Osteoblast (primary cell): Measurements from ENCODE around the gene OPCML. TPM values are rescaled to one million over a fixed set of nuclear protein-coding genes. Genes with fewer than 3 reads are reported as not detected.

Source experiments
- DNase-seq: peaks from one replicate; pipeline ENCODE4 v3.0.0; 2011; ENCODE audit warnings: low spot score, mixed read lengths; ENCODE audit not compliant: insufficient read length; ENCODE audit errors: missing footprints
- H2AFZ ChIP-seq: 2 replicates; pipeline ENCODE4 v1.6.0; 2011; ENCODE audit warnings: mild to moderate bottlenecking, low read length
- H3K27ac ChIP-seq: 2 replicates; pipeline ENCODE4 v1.5.1; 2011; ENCODE audit warnings: mild to moderate bottlenecking, low read depth, low read length, moderate library complexity
- H3K27me3 ChIP-seq: 2 replicates; pipeline ENCODE4 v1.6.0; 2012; ENCODE audit warnings: mild to moderate bottlenecking, control low read depth, inconsistent platforms, low read length, moderate library complexity; ENCODE audit not compliant: insufficient read depth
- H3K36me3 ChIP-seq: 2 replicates; pipeline ENCODE4 v1.5.1; 2011; ENCODE audit warnings: mild to moderate bottlenecking, low read length, control low read depth, moderate library complexity; ENCODE audit not compliant: insufficient read depth
- H3K4me1 ChIP-seq: 2 replicates; pipeline ENCODE4 v1.5.1; 2011; ENCODE audit warnings: mild to moderate bottlenecking, low read length, control low read depth, moderate library complexity; ENCODE audit not compliant: insufficient read depth
- H3K4me2 ChIP-seq: 2 replicates; pipeline ENCODE4 v1.6.0; 2011; ENCODE audit warnings: mild to moderate bottlenecking, low read length; ENCODE audit not compliant: insufficient read depth
- H3K4me3 ChIP-seq: fragments of 200-600 bp; sonication (generic); 3 replicates; pipeline ENCODE4 v1.5.1; 2012; ENCODE audit warnings: mild to moderate bottlenecking, low read length, inconsistent platforms; ENCODE audit not compliant: insufficient read depth
- H3K79me2 ChIP-seq: 2 replicates; pipeline ENCODE4 v1.6.0; 2012; ENCODE audit warnings: mild to moderate bottlenecking, low read length, control low read depth, inconsistent platforms; ENCODE audit not compliant: insufficient read depth
- H3K9me3 ChIP-seq: 2 replicates; pipeline ENCODE4 v1.5.1; 2011; ENCODE audit warnings: low read depth, low read length, control low read depth
- H4K20me1 ChIP-seq: 2 replicates; pipeline ENCODE4 v1.6.0; 2012; ENCODE audit warnings: mild to moderate bottlenecking, low read length, control low read depth; ENCODE audit not compliant: insufficient read depth
- CTCF ChIP-seq: IDR thresholded peaks from 2 replicates; pipeline ENCODE4 v1.5.1; 2011; ENCODE audit warnings: mild to moderate bottlenecking, low read depth, low read length, moderate library complexity; ENCODE audit errors: extremely low read depth
- total RNA-seq: library from RNA; depleted of rRNA; stranded (reverse); fragments of >200 nt; gene quantifications from 2 replicates; pipeline ENCODE4 v1.2.3, GENCODE V29; 2012

The OPCML gene
- total RNA-seq, 1 donor: 0.36 TPM

GRCh38 chr11:133326332-133326731, 206.0 kb downstream of the OPCML start:
- H3K27ac ChIP-seq: no peak overlapping the region
- H3K36me3 ChIP-seq: no peaks in the 10 kb centered on the region
- no peaks in the 10 kb centered on the region for H3K27me3 ChIP-seq
- no peak for TF ChIP-seq CTCF
- no peak overlapping the region for H3K4me2 ChIP-seq
- no peaks in the 10 kb centered on the region for H3K4me1 ChIP-seq
- H3K4me3 ChIP-seq: no peak overlapping the region
- H3K9me3 ChIP-seq: peaks cover 2% of the 10 kb centered on the region
- no peak for DNase-seq
- H3K79me2 ChIP-seq: no peaks in the 10 kb centered on the region
- no peaks in the 10 kb centered on the region for H4K20me1 ChIP-seq
- H2AFZ ChIP-seq: no peak overlapping the region

- Histone ChIP-seq H3K4me1 (no peaks in the 10 kb centered on the region), H3K9me3 (peaks cover 2% of the 10 kb centered on the region)
Measured at GRCh38 chr11:133325711-133326110, 206.6 kb downstream of the OPCML start.

GRCh38 chr11:133323354-133323753, 208.9 kb downstream of the OPCML start:
- Histone ChIP-seq H3K4me3 (no peak overlapping the region), H3K4me1 (no peaks in the 10 kb centered on the region), H3K27me3 (no peaks in the 10 kb centered on the region), H3K79me2 (no peaks in the 10 kb centered on the region), H3K9me3 (peaks cover 2% of the 10 kb centered on the region), H2AFZ (no peak overlapping the region), H4K20me1 (no peaks in the 10 kb centered on the region), H3K27ac (no peak overlapping the region), H3K36me3 (no peaks in the 10 kb centered on the region), H3K4me2 (no peak overlapping the region)
- no peak for TF ChIP-seq CTCF
- DNase-seq: no peak

More at GRCh38 chr11:133325711-133326110, 206.6 kb downstream of the OPCML start:
- DNase-seq: no peak
- Histone ChIP-seq H3K27ac (no peak overlapping the region), H2AFZ (no peak overlapping the region), H3K4me2 (no peak overlapping the region), H3K79me2 (no peaks in the 10 kb centered on the region), H3K36me3 (no peaks in the 10 kb centered on the region), H3K27me3 (no peaks in the 10 kb centered on the region), H4K20me1 (no peaks in the 10 kb centered on the region), H3K4me3 (no peak overlapping the region)
- no peak for TF ChIP-seq CTCF

GRCh38 chr11:133318221-133318620, 214.1 kb downstream of the OPCML start:
- Histone ChIP-seq H2AFZ (no peak overlapping the region), H3K4me1 (no peaks in the 10 kb centered on the region), H3K27ac (no peak overlapping the region), H3K4me2 (no peak overlapping the region), H3K4me3 (no peak overlapping the region), H3K79me2 (no peaks in the 10 kb centered on the region), H3K9me3 (peaks cover 4% of the 10 kb centered on the region), H4K20me1 (no peaks in the 10 kb centered on the region), H3K36me3 (no peaks in the 10 kb centered on the region), H3K27me3 (no peaks in the 10 kb centered on the region)
- DNase-seq: no peak
- no peak for TF ChIP-seq CTCF
